Measurements from ENCODE around the gene IL21R. TPM values are rescaled to one million over a fixed set of nuclear protein-coding genes. Genes with fewer than 3 reads are reported as not detected.
"Not testable (repeated sequence)": the region's sequence is repeated elsewhere in the genome, so short reads cannot be mapped to it uniquely, and the experiment has no call there.

IL21R gene
- total RNA-seq, 1 experiment from 2014 or later = 1.9 TPM

GRCh38 chr16:27390151-27390550 is 11.8 kb upstream of the IL21R start:
- H4K20me1 ChIP-seq (ENCODE audit: insufficient read depth, low read depth, low read length) = no peaks in the 10 kb centered on the region
- no peak overlapping the region for H2AFZ ChIP-seq (ENCODE audit: low read length)
- H3K9me3 ChIP-seq (ENCODE audit: low read length) = peaks cover 4% of the 10 kb centered on the region; the same call in 1 of the 2 replicates
- DNase-seq = no peak
- no peaks in the 10 kb centered on the region for H3K4me1 ChIP-seq (ENCODE audit: low read length)
- H3K9me2 ChIP-seq (replicated peaks; ENCODE audit: insufficient read depth, low read length) = no peaks in the 10 kb centered on the region
- no peaks in the 10 kb centered on the region for H3K36me3 ChIP-seq (ENCODE audit: insufficient read depth, low read length)
- no peak overlapping the region for H3K27ac ChIP-seq (ENCODE audit: low read length)
- H3K4me3 ChIP-seq (ENCODE audit: low read length) = no peak overlapping the region
- H3K27me3 ChIP-seq (ENCODE audit: low read length) = peaks cover 10% of the 10 kb centered on the region; the same call in 1 of the 2 replicates
- H3K4me2 ChIP-seq (ENCODE audit: low read depth, low read length, poor library complexity, severe bottlenecking) = no peak overlapping the region
- H3K79me2 ChIP-seq (ENCODE audit: low read length) = no peaks in the 10 kb centered on the region
- no peak overlapping the region for H3K9ac ChIP-seq (ENCODE audit: low read length)

DNA sequence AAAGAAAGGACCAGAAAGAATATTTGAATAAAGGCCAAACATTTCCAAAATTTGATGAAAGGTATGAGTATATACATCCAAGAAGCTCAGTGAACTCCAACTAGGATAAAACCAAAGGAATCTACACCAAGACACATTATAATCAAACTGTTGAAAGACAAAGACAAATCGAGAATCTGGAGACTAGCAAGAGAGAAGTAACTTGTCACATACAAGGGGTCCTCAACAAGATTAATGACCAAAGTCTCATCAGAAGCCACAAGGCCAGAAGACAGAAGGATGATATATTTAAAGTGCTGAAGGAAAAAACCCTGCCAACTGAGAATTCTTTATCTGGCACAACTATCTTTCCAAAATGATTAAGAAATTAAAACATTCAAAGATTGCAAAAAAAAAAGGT is 9.3 kb upstream of the IL21R start:
- Histone ChIP-seq H3K27me3 (ENCODE audit: low read length) (peaks cover 10% of the 10 kb centered on the region; the same call in 1 of the 2 replicates), H3K4me2 (ENCODE audit: low read depth, low read length, poor library complexity, severe bottlenecking) (no peak overlapping the region), H3K36me3 (ENCODE audit: insufficient read depth, low read length) (no peaks in the 10 kb centered on the region), H3K9me2 (replicated peaks; ENCODE audit: insufficient read depth, low read length) (no peaks in the 10 kb centered on the region), H3K9me3 (ENCODE audit: low read length) (peaks cover 4% of the 10 kb centered on the region; the same call in 1 of the 2 replicates), H3K79me2 (ENCODE audit: low read length) (no peaks in the 10 kb centered on the region), H2AFZ (ENCODE audit: low read length) (no peak overlapping the region), H3K4me1 (ENCODE audit: low read length) (peaks cover 4% of the 10 kb centered on the region), H4K20me1 (ENCODE audit: insufficient read depth, low read depth, low read length) (no peaks in the 10 kb centered on the region), H3K27ac (ENCODE audit: low read length) (no peak overlapping the region), H3K9ac (ENCODE audit: low read length) (no peak overlapping the region), H3K4me3 (ENCODE audit: low read length) (no peak overlapping the region)
- DNase-seq = peak; percentile 35

- DNase-seq = no peak
- H3K79me2 ChIP-seq (ENCODE audit: low read length) = no peaks in the 10 kb centered on the region
- no peaks in the 10 kb centered on the region for H3K36me3 ChIP-seq (ENCODE audit: insufficient read depth, low read length)
- H3K27me3 ChIP-seq (ENCODE audit: low read length) = peaks cover 10% of the 10 kb centered on the region; the same call in 1 of the 2 replicates
- H3K9me2 ChIP-seq (replicated peaks; ENCODE audit: insufficient read depth, low read length) = no peaks in the 10 kb centered on the region
- no peak overlapping the region for H3K4me2 ChIP-seq (ENCODE audit: low read depth, low read length, poor library complexity, severe bottlenecking)
- H2AFZ ChIP-seq (ENCODE audit: low read length) = no peak overlapping the region
- H3K4me3 ChIP-seq (ENCODE audit: low read length) = no peak overlapping the region
- no peak overlapping the region for H3K9ac ChIP-seq (ENCODE audit: low read length)
- peaks cover 22% of the 10 kb centered on the region for H3K4me1 ChIP-seq (ENCODE audit: low read length)
- H3K27ac ChIP-seq (ENCODE audit: low read length) = no peak overlapping the region
- no peaks in the 10 kb centered on the region for H4K20me1 ChIP-seq (ENCODE audit: insufficient read depth, low read depth, low read length)
- H3K9me3 ChIP-seq (ENCODE audit: low read length) = peaks cover 4% of the 10 kb centered on the region; the same call in 1 of the 2 replicates
Observed at GRCh38 chr16:27394516-27394915, 7.5 kb upstream of the IL21R start.

- peak overlapping the region; percentile 41; the same call in 1 of the 2 replicates for H3K4me3 ChIP-seq (ENCODE audit: low read length)
- H3K9ac ChIP-seq (ENCODE audit: low read length); H3K27ac ChIP-seq (ENCODE audit: low read length); H3K27me3 ChIP-seq (ENCODE audit: low read length); H3K79me2 ChIP-seq (ENCODE audit: low read length); H4K20me1 ChIP-seq (ENCODE audit: insufficient read depth, low read depth, low read length); H3K9me2 ChIP-seq (replicated peaks; ENCODE audit: insufficient read depth, low read length); H2AFZ ChIP-seq (ENCODE audit: low read length); H3K9me3 ChIP-seq (ENCODE audit: low read length); H3K36me3 ChIP-seq (ENCODE audit: insufficient read depth, low read length): not testable (repeated sequence)
- peak overlapping the region; percentile 55 for H3K4me2 ChIP-seq (ENCODE audit: low read depth, low read length, poor library complexity, severe bottlenecking)
- peak; percentile 48 for DNase-seq
- H3K4me1 ChIP-seq (ENCODE audit: low read length) = peaks cover 48% of the 10 kb centered on the region
Observed at GRCh38 chr16:27398341-27398893, 3.6 kb upstream of the IL21R start.

GRCh38 chr16:27398894-27399853 is 2.8 kb upstream of the IL21R start:
- no peaks in the 10 kb centered on the region for H3K9me3 ChIP-seq (ENCODE audit: low read length)
- no peaks in the 10 kb centered on the region for H3K79me2 ChIP-seq (ENCODE audit: low read length)
- H3K27me3 ChIP-seq (ENCODE audit: low read length) = peaks cover 8% of the 10 kb centered on the region; the same call in 1 of the 2 replicates
- H3K4me1 ChIP-seq (ENCODE audit: low read length) = peaks cover 49% of the 10 kb centered on the region
- peak overlapping the region; percentile 41; the same call in 1 of the 2 replicates for H3K4me3 ChIP-seq (ENCODE audit: low read length)
- H3K9ac ChIP-seq (ENCODE audit: low read length) = no peak overlapping the region
- H3K27ac ChIP-seq (ENCODE audit: low read length) = no peak overlapping the region
- DNase-seq = peak; percentile 90
- H2AFZ ChIP-seq (ENCODE audit: low read length) = no peak overlapping the region
- H3K9me2 ChIP-seq (replicated peaks; ENCODE audit: insufficient read depth, low read length) = no peaks in the 10 kb centered on the region
- no peaks in the 10 kb centered on the region for H3K36me3 ChIP-seq (ENCODE audit: insufficient read depth, low read length)
- no peaks in the 10 kb centered on the region; the same call in 1 of the 2 replicates for H4K20me1 ChIP-seq (ENCODE audit: insufficient read depth, low read depth, low read length)
- peak overlapping the region; percentile 55 for H3K4me2 ChIP-seq (ENCODE audit: low read depth, low read length, poor library complexity, severe bottlenecking)

- Histone ChIP-seq H3K9me2 (replicated peaks; ENCODE audit: insufficient read depth, low read length) (no peaks in the 10 kb centered on the region), H3K27ac (ENCODE audit: low read length) (no peak overlapping the region), H3K4me2 (ENCODE audit: low read depth, low read length, poor library complexity, severe bottlenecking) (no peak overlapping the region), H3K79me2 (ENCODE audit: low read length) (no peaks in the 10 kb centered on the region), H3K27me3 (ENCODE audit: low read length) (peaks cover 2% of the 10 kb centered on the region; the same call in 1 of the 2 replicates), H3K9me3 (ENCODE audit: low read length) (no peaks in the 10 kb centered on the region), H2AFZ (ENCODE audit: low read length) (no peak overlapping the region), H4K20me1 (ENCODE audit: insufficient read depth, low read depth, low read length) (no peaks in the 10 kb centered on the region; the same call in 1 of the 2 replicates), H3K9ac (ENCODE audit: low read length) (no peak overlapping the region), H3K36me3 (ENCODE audit: insufficient read depth, low read length) (no peaks in the 10 kb centered on the region), H3K4me3 (ENCODE audit: low read length) (no peak overlapping the region), H3K4me1 (ENCODE audit: low read length) (peaks cover 49% of the 10 kb centered on the region)
- no peak for DNase-seq
Observed at GRCh38 chr16:27399969-27400368, 2.0 kb upstream of the IL21R start.

DNA sequence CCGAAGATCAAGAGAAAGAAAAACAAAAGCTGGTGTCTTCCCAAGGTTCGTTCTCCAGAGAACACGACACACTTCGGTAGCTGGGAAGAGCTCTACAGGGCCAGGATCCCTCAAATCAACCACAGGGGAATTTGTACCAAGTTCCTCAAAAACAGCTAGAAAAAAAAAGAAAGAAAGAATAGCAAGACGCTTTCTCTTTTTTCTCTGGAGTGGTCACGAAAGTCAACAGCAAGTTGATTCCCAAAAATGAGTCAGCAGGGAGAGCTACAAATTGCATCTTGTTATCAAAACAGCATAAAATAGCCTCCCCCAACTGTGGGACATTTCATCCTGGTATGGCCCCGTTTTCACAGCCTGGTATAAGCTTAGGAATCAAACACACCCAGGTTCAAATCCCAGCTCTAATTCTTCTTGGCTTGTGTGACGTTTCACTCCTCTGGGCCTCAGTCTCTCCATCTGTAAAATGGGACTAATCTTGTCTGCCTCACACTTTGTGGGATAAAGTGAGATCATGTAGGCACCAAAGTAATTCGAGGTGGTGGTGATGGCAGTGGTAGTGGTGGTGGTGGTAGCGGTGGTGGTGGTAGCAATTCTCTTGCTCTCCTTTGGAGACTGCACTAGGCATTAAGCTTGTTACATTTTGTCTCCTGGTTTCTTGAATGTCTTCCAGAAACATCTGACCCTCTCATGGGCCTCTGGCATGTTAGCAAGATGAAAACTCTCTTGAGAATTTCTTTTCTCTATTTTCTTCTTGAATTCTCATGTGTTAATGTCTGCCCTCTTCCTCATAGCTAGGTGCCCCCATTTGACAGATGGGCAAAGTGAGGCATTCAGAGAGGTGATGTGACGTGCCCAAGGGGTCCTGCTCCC is 988 bp upstream of the IL21R start:
- no peak overlapping the region for H3K27ac ChIP-seq (ENCODE audit: low read length)
- H3K4me3 ChIP-seq (ENCODE audit: low read length) = no peak overlapping the region
- peaks cover 49% of the 10 kb centered on the region for H3K4me1 ChIP-seq (ENCODE audit: low read length)
- no peaks in the 10 kb centered on the region for H3K36me3 ChIP-seq (ENCODE audit: insufficient read depth, low read length)
- no peak overlapping the region for H3K4me2 ChIP-seq (ENCODE audit: low read depth, low read length, poor library complexity, severe bottlenecking)
- H3K79me2 ChIP-seq (ENCODE audit: low read length) = no peaks in the 10 kb centered on the region
- DNase-seq = no peak
- H3K9ac ChIP-seq (ENCODE audit: low read length) = no peak overlapping the region
- H3K9me2 ChIP-seq (replicated peaks; ENCODE audit: insufficient read depth, low read length) = no peaks in the 10 kb centered on the region
- no peaks in the 10 kb centered on the region for H3K9me3 ChIP-seq (ENCODE audit: low read length)
- H4K20me1 ChIP-seq (ENCODE audit: insufficient read depth, low read depth, low read length) = no peaks in the 10 kb centered on the region; the same call in 1 of the 2 replicates
- H3K27me3 ChIP-seq (ENCODE audit: low read length) = no peaks in the 10 kb centered on the region; the same call in 1 of the 2 replicates
- H2AFZ ChIP-seq (ENCODE audit: low read length) = no peak overlapping the region

Data from Karpas-422 (cell line).